H1 (cell line): ENCODE results near the gene COL5A1. TPM values are rescaled to one million over a fixed set of nuclear protein-coding genes. Genes with fewer than 3 reads are reported as not detected.

Source experiments
- ATF2 ChIP-seq: IDR thresholded peaks from 2 replicates; pipeline ENCODE4 v1.6.1; 2012; ENCODE audit warnings: low read length, inconsistent platforms
- CEBPB ChIP-seq: IDR thresholded peaks from 2 replicates; pipeline ENCODE4 v1.6.1; 2012; ENCODE audit warnings: low read depth, low read length
- CTBP2 ChIP-seq: IDR thresholded peaks from 2 replicates; pipeline ENCODE4 v1.7.0; 2011; ENCODE audit warnings: borderline replicate concordance, mild to moderate bottlenecking, moderate library complexity, mixed read lengths, low read length; ENCODE audit not compliant: insufficient read depth, insufficient read length
- E2F6 ChIP-seq: IDR thresholded peaks from 2 replicates; pipeline ENCODE4 v1.6.1; 2012; ENCODE audit warnings: inconsistent platforms
- GTF2F1 ChIP-seq: IDR thresholded peaks from 2 replicates; pipeline ENCODE4 v1.6.1; 2012; ENCODE audit warnings: low read depth, low read length, improper control_type of control experiment, borderline replicate concordance
- KDM5A ChIP-seq: fragments of 200-600 bp; IDR thresholded peaks from 2 replicates; pipeline ENCODE4 v1.7.1; 2012; ENCODE audit warnings: mild to moderate bottlenecking, low read length, inconsistent platforms, mixed read lengths
- RFX5 ChIP-seq: IDR thresholded peaks from 2 replicates; pipeline ENCODE4 v1.6.1; 2011; ENCODE audit warnings: low read depth, low read length, improper control_type of control experiment, borderline replicate concordance
- YY1 ChIP-seq: IDR thresholded peaks from 2 replicates; pipeline ENCODE4 v1.6.1; 2011; ENCODE audit warnings: low read depth, mild to moderate bottlenecking, low read length
- polyA plus RNA-seq, 7 experiments: library from polyadenylated mRNA; depleted of rRNA in 3 of 7; stranded (reverse) in 5 of 7; unstranded in 2 of 7; fragments of >200 nt in 5 of 7; fragments of 200-250 nt in 2 of 7; gene quantifications; 1 replicate in 5 of 7; 2 replicates in 1 of 7; 4 replicates in 1 of 7; pipeline versions ENCODE4 v1.2.1 to v1.2.3, GENCODE V29; 2011 to 2013; ENCODE audit warnings: missing spikeins in 2 of 7, mixed read lengths in 2 of 7
- total RNA-seq: library from RNA; stranded (reverse); fragmentation: NEBNext Ultra II Directional; extraction: Animal tissue kit (Norgen Biotek cat#: 25700); gene quantifications from 2 replicates; pipeline ENCODE4 v1.2.1, GENCODE V29; 2021
- TF ChIP-seq, protein P1 (sequence below): IDR thresholded peaks from 2 replicates; pipeline ENCODE4 v1.6.1; 2011; ENCODE audit warnings: low read length, improper control_type of control experiment

COL5A1 gene
- total and polyA plus RNA-seq, 2 of the 8 experiments (the other 6 are each of a cell fraction or from before 2014, with no cell fraction given) = 3.8 to 12.0 TPM

GRCh38 chr9:134848504-134848903 lies 206.9 kb downstream of the COL5A1 start (continued):
- TF ChIP-seq ATF2 (no peak), KDM5A (no peak), YY1 (no peak), RFX5 (no peak), CEBPB (no peak), CTBP2 (no peak), GTF2F1 (no peak), E2F6 (no peak)
- TF ChIP-seq, protein P1, sequence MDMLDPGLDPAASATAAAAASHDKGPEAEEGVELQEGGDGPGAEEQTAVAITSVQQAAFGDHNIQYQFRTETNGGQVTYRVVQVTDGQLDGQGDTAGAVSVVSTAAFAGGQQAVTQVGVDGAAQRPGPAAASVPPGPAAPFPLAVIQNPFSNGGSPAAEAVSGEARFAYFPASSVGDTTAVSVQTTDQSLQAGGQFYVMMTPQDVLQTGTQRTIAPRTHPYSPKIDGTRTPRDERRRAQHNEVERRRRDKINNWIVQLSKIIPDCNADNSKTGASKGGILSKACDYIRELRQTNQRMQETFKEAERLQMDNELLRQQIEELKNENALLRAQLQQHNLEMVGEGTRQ = no peak
- TF ChIP-seq, all 59 proteins: peak for 0
